ENCODE results near the gene SEC23B. TPM values are rescaled to one million over a fixed set of nuclear protein-coding genes. Genes with fewer than 3 reads are reported as not detected.

SEC23B gene
- total RNA-seq, 2 experiments from 2014 or later: 29.2 to 32.8 TPM

DNA sequence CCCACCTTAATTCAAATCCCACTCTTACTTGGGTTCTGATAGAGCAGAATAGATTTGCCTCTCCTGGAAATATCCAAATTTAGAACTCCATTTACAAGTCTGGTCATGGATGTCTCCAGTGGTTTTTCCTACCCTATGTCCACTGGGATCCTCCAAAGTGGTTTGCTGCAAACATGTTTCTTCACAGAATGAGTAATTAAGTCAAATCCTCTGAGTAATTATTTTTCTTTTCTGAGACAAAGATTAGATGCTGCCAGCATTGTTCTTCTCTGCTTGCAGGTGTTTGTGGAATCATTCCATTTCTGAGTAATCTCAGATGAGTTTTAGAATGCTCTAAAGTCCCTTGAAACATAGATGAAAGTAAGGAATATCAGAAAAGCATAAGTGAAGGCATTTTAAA, 102.0 kb downstream of the SEC23B start:
- Mint-ChIP-seq H3K36me3 (ENCODE audit: low read depth) (peaks cover 48% of the 10 kb centered on the region), H3K27ac (no peak overlapping the region)
- POLR2A ChIA-PET: no interaction called here

More for the DNA sequence above, 102.0 kb downstream of the SEC23B start:
- ATAC-seq (ENCODE audit: poor library complexity) (no peak), DNase-seq (no peak)
- no peaks in the 10 kb centered on the region for H3K9me3 ChIP-seq (ENCODE audit: control insufficient read depth in 1 of 2, insufficient read depth in 1 of 2, low read length in 2 of 2)
- no peaks in the 10 kb centered on the region for H3K27me3 ChIP-seq (ENCODE audit: control insufficient read depth in 1 of 2, insufficient read depth in 2 of 2, low read length in 2 of 2)
- Mint-ChIP-seq H3K9me3 (no peaks in the 10 kb centered on the region), H3K4me1 (ENCODE audit: low read depth) (no peaks in the 10 kb centered on the region), H3K27me3 (no peaks in the 10 kb centered on the region), H3K4me3 (no peak overlapping the region)
- TF ChIP-seq, protein P1, sequence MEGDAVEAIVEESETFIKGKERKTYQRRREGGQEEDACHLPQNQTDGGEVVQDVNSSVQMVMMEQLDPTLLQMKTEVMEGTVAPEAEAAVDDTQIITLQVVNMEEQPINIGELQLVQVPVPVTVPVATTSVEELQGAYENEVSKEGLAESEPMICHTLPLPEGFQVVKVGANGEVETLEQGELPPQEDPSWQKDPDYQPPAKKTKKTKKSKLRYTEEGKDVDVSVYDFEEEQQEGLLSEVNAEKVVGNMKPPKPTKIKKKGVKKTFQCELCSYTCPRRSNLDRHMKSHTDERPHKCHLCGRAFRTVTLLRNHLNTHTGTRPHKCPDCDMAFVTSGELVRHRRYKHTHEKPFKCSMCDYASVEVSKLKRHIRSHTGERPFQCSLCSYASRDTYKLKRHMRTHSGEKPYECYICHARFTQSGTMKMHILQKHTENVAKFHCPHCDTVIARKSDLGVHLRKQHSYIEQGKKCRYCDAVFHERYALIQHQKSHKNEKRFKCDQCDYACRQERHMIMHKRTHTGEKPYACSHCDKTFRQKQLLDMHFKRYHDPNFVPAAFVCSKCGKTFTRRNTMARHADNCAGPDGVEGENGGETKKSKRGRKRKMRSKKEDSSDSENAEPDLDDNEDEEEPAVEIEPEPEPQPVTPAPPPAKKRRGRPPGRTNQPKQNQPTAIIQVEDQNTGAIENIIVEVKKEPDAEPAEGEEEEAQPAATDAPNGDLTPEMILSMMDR (IDR thresholded peaks at IDR 0.05): no peak
- CTCF ChIA-PET: no interaction called here
- H3K36me3 ChIP-seq (ENCODE audit: insufficient read depth, low read length): no peaks in the 10 kb centered on the region
- no peak overlapping the region for H3K27ac ChIP-seq (ENCODE audit: low read depth in 1 of 2, low read length in 2 of 2)
- intact Hi-C loops (cut with DNase I, micrococcal nuclease): no loop called here
- no peaks in the 10 kb centered on the region for H3K4me1 ChIP-seq (ENCODE audit: insufficient read depth, low read length)
- H3K4me3 ChIP-seq (ENCODE audit: low read length): no peak overlapping the region

Small RNA genes lying within 50 kb of the gene (microRNA-seq; reads per million reads assigned to microRNA genes)
- gene MIR3192 (ENCODE audit: borderline microRNAs expressed, borderline replicate concordance): not detected

Other genes starting within 250 kb of the SEC23B start
- gene ZNF133, start 219.4 kb upstream of the SEC23B start, total RNA-seq: 1 to 10 TPM; 3.3 to 4.1 TPM
- 1 to 10 TPM; 1.8 to 1.9 TPM for gene DZANK1, start 40.9 kb upstream of the SEC23B start, total RNA-seq
- 1 to 10 TPM; 7.9 to 8.8 TPM for gene POLR3F, start 40.5 kb upstream of the SEC23B start, total RNA-seq
- gene RBBP9, start 10.7 kb upstream of the SEC23B start, total RNA-seq: 1 to 10 TPM; 1.6 to 2.1 TPM
- 10 to 100 TPM; 78.7 to 79.8 TPM for gene SMIM26, start 59.5 kb downstream of the SEC23B start, total RNA-seq
- gene DTD1, start 80.1 kb downstream of the SEC23B start, total RNA-seq: 10 to 100 TPM; 15.4 to 16.1 TPM